Panc1 (cell line): ENCODE results near the gene JAZF1. TPM values are rescaled to one million over a fixed set of nuclear protein-coding genes. Genes with fewer than 3 reads are reported as not detected.
A peak's percentile ranks its signal among the peaks of the same experiment; 100 is the strongest.

Experiments
- ATAC-seq: fragments of 200-7000 bp; cut with Tn5 transposase; 2 replicates; pipeline ENCODE4 v1.9.1; 2020; ENCODE audit warnings: mild to moderate bottlenecking, moderate library complexity
- BruUV-seq: library from RNA; stranded (reverse); fragments of 400-500 nt; replicated peaks from 2 replicates; lab custom pipeline; 2021; lab: Mats Ljungman, UMichigan
- CTCF ChIA-PET: fragments of 300-600 bp; sonication (Branson Sonifier 250); formaldehyde crosslinking; loops from one replicate; lab custom pipeline; 2022; ENCODE audit warnings: antibody characterized with exemption; lab: Charles Lee
- POLR2A ChIA-PET: fragments of 300-600 bp; sonication (Branson Sonifier 250); formaldehyde crosslinking; loops from one replicate; lab custom pipeline; 2022; ENCODE audit warnings: antibody characterized with exemption; lab: Charles Lee
- DNase-seq: peaks from one replicate; pipeline ENCODE4 v3.0.0-alpha.2; 2010; ENCODE audit warnings: low read depth, low spot score
- H3K27ac ChIP-seq: 2 replicates; pipeline ENCODE4 v1.5.1; 2011; ENCODE audit warnings: mild to moderate bottlenecking, low read length, inconsistent platforms
- H3K27me3 ChIP-seq: fragments of 200-500 bp; sonication (Bioruptor generic); 2 replicates; pipeline ENCODE4 v1.6.0; 2014; ENCODE audit warnings: low read length, inconsistent platforms; ENCODE audit not compliant: control insufficient read depth, insufficient read depth
- H3K36me3 ChIP-seq: fragments of 200-500 bp; sonication (Bioruptor generic); 2 replicates; pipeline ENCODE4 v1.5.1; 2014; ENCODE audit warnings: inconsistent platforms, mild to moderate bottlenecking, low read length, moderate library complexity; ENCODE audit not compliant: control insufficient read depth, insufficient read depth
- H3K4me1 ChIP-seq: 2 replicates; pipeline ENCODE4 v1.5.1; 2011; ENCODE audit warnings: inconsistent platforms, mild to moderate bottlenecking, low read length, moderate library complexity; ENCODE audit not compliant: control insufficient read depth, insufficient read depth
- H3K4me3 ChIP-seq, 2 experiments: 2 replicates each; pipeline ENCODE4 v1.5.1; 2011 to 2012; ENCODE audit warnings: low read depth in 2 of 2, low read length in 2 of 2, mild to moderate bottlenecking in 2 of 2, inconsistent platforms in 1 of 2, moderate library complexity in 1 of 2
- H3K9me3 ChIP-seq: fragments of 200-500 bp; sonication (Bioruptor generic); 2 replicates; pipeline ENCODE4 v1.5.1; 2014; ENCODE audit warnings: low read depth, mild to moderate bottlenecking, inconsistent platforms, low read length, moderate library complexity; ENCODE audit not compliant: control insufficient read depth, insufficient read depth
- POLR2AphosphoS5 ChIP-seq: IDR thresholded peaks from 2 replicates; pipeline ENCODE4 v1.6.1; 2012; ENCODE audit warnings: mild to moderate bottlenecking, low read depth, low read length, moderate library complexity
- SIN3A ChIP-seq: IDR thresholded peaks from 2 replicates; pipeline ENCODE4 v1.6.1; 2012; ENCODE audit warnings: low read depth, mild to moderate bottlenecking, low read length, moderate library complexity, borderline replicate concordance; ENCODE audit not compliant: insufficient read depth
- TCF7L2 ChIP-seq: IDR thresholded peaks from 2 replicates; pipeline ENCODE4 v1.6.1; 2011; ENCODE audit warnings: mild to moderate bottlenecking, low read depth, low read length, inconsistent platforms
- in situ Hi-C: cut with HindIII; loops from 2 replicates; pipeline ENCODE4 v1.10.0; 2016; ENCODE audit warnings: low sequenced_read_pairs, low pct_unique_long_range_greater_than_20kb
- intact Hi-C: fragments of 100-400 bp; cut with micrococcal nuclease; formaldehyde crosslinking; loops from one replicate; pipeline ENCODE4 v1.10.0; 2022; ENCODE audit not compliant: unreplicated experiment
- total RNA-seq: library from RNA; stranded (reverse); gene quantifications from one replicate; pipeline ENCODE4 v1.2.1, GENCODE V29; 2021; ENCODE audit not compliant: unreplicated experiment
- TF ChIP-seq, protein P1 (sequence below), 2 experiments: IDR thresholded peaks; 2 replicates each; pipeline ENCODE4 v1.6.1; 2011 to 2012; ENCODE audit warnings: low read depth in 2 of 2, control low read depth in 1 of 2, low read length in 1 of 2, mild to moderate bottlenecking in 1 of 2, moderate library complexity in 1 of 2; ENCODE audit not compliant: insufficient read depth in 1 of 2
- TF ChIP-seq, protein P2 (sequence below): fragments of 450-650 bp; IDR thresholded peaks from 2 replicates; pipeline ENCODE4 v1.5.1; 2017; ENCODE audit warnings: mild to moderate bottlenecking

The JAZF1 gene
- total RNA-seq, 1 experiment from 2014 or later = 8.8 TPM

DNA sequence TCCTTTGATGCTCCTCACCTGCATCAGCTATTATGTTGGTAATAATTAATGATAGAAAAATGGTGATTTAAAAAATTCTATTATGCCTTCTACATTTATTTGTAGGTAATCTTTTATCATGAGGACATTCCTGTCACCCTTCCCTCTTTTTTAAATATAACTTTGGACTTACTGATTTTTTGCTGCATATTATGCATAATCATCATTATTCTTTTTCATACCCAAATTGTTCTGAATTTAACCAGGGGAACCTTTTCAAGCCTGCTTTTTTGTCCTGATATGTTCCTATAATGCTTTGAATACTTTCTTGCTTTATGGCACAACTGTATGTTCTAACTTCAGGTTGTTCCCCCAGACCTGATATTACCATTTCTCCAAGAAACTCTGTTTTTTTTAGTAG, 392.2 kb downstream of the JAZF1 start:
- ChIA-PET CTCF (no interaction called here), POLR2A (no interaction called here)
- ATAC-seq = no peak
- peaks cover 11% of the 10 kb centered on the region; the same call in 1 of the 2 replicates for H3K4me1 ChIP-seq
- H3K9me3 ChIP-seq = no peaks in the 10 kb centered on the region
- no peak overlapping the region for H3K4me3 ChIP-seq
- TF ChIP-seq TCF7L2 = no peak
- TF ChIP-seq, protein P1, sequence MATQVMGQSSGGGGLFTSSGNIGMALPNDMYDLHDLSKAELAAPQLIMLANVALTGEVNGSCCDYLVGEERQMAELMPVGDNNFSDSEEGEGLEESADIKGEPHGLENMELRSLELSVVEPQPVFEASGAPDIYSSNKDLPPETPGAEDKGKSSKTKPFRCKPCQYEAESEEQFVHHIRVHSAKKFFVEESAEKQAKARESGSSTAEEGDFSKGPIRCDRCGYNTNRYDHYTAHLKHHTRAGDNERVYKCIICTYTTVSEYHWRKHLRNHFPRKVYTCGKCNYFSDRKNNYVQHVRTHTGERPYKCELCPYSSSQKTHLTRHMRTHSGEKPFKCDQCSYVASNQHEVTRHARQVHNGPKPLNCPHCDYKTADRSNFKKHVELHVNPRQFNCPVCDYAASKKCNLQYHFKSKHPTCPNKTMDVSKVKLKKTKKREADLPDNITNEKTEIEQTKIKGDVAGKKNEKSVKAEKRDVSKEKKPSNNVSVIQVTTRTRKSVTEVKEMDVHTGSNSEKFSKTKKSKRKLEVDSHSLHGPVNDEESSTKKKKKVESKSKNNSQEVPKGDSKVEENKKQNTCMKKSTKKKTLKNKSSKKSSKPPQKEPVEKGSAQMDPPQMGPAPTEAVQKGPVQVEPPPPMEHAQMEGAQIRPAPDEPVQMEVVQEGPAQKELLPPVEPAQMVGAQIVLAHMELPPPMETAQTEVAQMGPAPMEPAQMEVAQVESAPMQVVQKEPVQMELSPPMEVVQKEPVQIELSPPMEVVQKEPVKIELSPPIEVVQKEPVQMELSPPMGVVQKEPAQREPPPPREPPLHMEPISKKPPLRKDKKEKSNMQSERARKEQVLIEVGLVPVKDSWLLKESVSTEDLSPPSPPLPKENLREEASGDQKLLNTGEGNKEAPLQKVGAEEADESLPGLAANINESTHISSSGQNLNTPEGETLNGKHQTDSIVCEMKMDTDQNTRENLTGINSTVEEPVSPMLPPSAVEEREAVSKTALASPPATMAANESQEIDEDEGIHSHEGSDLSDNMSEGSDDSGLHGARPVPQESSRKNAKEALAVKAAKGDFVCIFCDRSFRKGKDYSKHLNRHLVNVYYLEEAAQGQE (IDR thresholded peaks at IDR 0.05; ENCODE audit: insufficient read depth in 1 of 2, low read depth in 2 of 2, low read length in 1 of 2) = no peak
- no peak for TF ChIP-seq SIN3A
- TF ChIP-seq, protein P2, sequence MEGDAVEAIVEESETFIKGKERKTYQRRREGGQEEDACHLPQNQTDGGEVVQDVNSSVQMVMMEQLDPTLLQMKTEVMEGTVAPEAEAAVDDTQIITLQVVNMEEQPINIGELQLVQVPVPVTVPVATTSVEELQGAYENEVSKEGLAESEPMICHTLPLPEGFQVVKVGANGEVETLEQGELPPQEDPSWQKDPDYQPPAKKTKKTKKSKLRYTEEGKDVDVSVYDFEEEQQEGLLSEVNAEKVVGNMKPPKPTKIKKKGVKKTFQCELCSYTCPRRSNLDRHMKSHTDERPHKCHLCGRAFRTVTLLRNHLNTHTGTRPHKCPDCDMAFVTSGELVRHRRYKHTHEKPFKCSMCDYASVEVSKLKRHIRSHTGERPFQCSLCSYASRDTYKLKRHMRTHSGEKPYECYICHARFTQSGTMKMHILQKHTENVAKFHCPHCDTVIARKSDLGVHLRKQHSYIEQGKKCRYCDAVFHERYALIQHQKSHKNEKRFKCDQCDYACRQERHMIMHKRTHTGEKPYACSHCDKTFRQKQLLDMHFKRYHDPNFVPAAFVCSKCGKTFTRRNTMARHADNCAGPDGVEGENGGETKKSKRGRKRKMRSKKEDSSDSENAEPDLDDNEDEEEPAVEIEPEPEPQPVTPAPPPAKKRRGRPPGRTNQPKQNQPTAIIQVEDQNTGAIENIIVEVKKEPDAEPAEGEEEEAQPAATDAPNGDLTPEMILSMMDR = no peak
- TF ChIP-seq POLR2AphosphoS5 = no peak
- in situ Hi-C loops = no loop called here
- H3K27ac ChIP-seq = no peak overlapping the region
- peaks cover 29% of the 10 kb centered on the region for H3K36me3 ChIP-seq
- no TSS peak for BruUV-seq
- H3K27me3 ChIP-seq = no peaks in the 10 kb centered on the region
- intact Hi-C loops = loop anchor here (10.0 kb wide), 2 partner anchors 236 to 306 kb away; no protein-coding TSS in a partner anchor
- no peak for DNase-seq

DNA sequence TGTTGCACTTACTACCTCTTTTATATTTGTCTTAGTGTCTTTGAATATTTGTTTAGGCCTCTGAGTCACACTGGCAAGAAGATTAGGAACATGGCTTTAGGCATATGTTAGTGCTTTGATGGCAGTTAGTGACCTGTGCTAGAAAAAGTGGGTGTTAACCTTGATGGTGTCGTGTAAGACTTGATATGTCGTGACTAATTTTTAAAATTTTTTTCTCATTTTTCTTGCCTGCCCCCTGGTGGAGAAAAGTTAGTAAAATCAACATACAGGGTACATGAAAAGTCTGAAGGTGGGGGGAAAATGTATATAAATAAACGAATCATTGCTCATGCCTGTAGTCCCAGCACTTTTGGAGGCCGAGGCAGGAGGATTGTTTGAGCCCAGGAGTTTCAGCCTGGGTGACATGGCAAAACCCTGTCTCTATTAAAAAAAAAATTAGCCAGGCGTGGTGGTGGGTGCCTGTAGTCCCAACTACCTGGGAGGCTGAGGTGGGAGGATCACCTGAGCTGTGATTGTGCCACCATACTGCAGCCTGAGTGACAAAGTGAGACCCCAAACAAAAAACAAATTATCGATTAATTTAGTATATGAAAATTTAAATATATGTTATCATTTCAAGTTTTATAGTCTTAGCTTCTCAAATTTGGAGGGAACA, 396.1 kb downstream of the JAZF1 start:
- in situ Hi-C loops (no loop called here), intact Hi-C loops (loop anchor here (5.0 to 10.0 kb wide), 4 partner anchors 37 to 587 kb away; no protein-coding TSS in a partner anchor)
- H3K27me3 ChIP-seq = no peaks in the 10 kb centered on the region
- peaks cover 22% of the 10 kb centered on the region for H3K36me3 ChIP-seq
- peak; percentile 81 for DNase-seq
- H3K4me1 ChIP-seq = peaks cover 26% of the 10 kb centered on the region
- TF ChIP-seq, protein P2 = peak; percentile 83
- TF ChIP-seq TCF7L2 = no peak
- POLR2A ChIA-PET = no interaction called here
- no peak overlapping the region for H3K4me3 ChIP-seq
- no TSS peak for BruUV-seq
- CTCF ChIA-PET = interaction anchor here (0.9 to 1.1 kb wide), 2 partner anchors 10 to 588 kb away, joined by 3 read pairs; no protein-coding TSS in a partner anchor
- peak overlapping the region; percentile 36; the same call in 1 of the 2 replicates for H3K27ac ChIP-seq
- ATAC-seq = peak; percentile 95
- H3K9me3 ChIP-seq = no peaks in the 10 kb centered on the region
